ENCODE results near the gene CACNA2D4. TPM values are rescaled to one million over a fixed set of nuclear protein-coding genes. Genes with fewer than 3 reads are reported as not detected.

Gene CACNA2D4
- total RNA-seq, 1 donor from 2014 or later, result not detected

GRCh38 chr12:1830981-1831963 lies 87.2 kb downstream of the CACNA2D4 start:
- H3K27me3 ChIP-seq, result no peaks in the 10 kb centered on the region
- H3K4me1 ChIP-seq, result no peaks in the 10 kb centered on the region
- no peak overlapping the region for H3K27ac ChIP-seq
- intact Hi-C loops (cut with DNase I), result no loop called here
- no peaks in the 10 kb centered on the region for H3K9me3 ChIP-seq
- DNase-seq (ENCODE audit: low spot score in 2 of 2), result no peak
- H3K4me3 ChIP-seq, result no peak overlapping the region
- TF ChIP-seq, protein P1, sequence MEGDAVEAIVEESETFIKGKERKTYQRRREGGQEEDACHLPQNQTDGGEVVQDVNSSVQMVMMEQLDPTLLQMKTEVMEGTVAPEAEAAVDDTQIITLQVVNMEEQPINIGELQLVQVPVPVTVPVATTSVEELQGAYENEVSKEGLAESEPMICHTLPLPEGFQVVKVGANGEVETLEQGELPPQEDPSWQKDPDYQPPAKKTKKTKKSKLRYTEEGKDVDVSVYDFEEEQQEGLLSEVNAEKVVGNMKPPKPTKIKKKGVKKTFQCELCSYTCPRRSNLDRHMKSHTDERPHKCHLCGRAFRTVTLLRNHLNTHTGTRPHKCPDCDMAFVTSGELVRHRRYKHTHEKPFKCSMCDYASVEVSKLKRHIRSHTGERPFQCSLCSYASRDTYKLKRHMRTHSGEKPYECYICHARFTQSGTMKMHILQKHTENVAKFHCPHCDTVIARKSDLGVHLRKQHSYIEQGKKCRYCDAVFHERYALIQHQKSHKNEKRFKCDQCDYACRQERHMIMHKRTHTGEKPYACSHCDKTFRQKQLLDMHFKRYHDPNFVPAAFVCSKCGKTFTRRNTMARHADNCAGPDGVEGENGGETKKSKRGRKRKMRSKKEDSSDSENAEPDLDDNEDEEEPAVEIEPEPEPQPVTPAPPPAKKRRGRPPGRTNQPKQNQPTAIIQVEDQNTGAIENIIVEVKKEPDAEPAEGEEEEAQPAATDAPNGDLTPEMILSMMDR (IDR thresholded peaks at IDR 0.05), result no peak
- no peaks in the 10 kb centered on the region for H3K36me3 ChIP-seq

DNA sequence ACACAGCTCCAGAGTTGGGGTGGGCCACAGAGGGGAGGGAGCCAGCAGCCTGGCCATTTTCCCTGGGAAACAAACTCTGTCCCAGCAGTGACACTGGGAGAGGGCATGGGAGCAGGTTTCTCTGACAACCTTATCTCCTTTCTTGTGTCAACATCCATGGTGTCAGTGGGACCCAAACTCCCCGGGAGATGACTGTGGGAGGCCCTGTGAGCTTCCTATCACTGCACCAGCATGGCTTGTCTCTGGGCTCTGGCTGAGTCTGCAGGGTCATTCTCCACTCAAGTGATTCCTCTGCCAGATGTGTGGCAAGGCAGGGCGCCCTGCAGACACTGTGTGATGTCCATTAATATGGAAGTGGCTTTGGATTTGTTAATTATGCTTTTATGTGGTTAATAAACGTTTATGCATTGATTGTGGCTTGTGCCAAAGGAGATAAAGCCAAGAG lies 88.0 kb downstream of the CACNA2D4 start:
- DNase-seq (ENCODE audit: low spot score in 2 of 2), result no peak
- H3K9me3 ChIP-seq, result no peaks in the 10 kb centered on the region
- no peaks in the 10 kb centered on the region for H3K27me3 ChIP-seq
- H3K27ac ChIP-seq, result no peak overlapping the region
- TF ChIP-seq, protein P1 (IDR thresholded peaks at IDR 0.05), result no peak
- intact Hi-C loops (cut with DNase I), result no loop called here
- H3K4me1 ChIP-seq, result no peaks in the 10 kb centered on the region
- no peak overlapping the region for H3K4me3 ChIP-seq
- no peaks in the 10 kb centered on the region for H3K36me3 ChIP-seq

GRCh38 chr12:1829306-1829900 lies 89.0 kb downstream of the CACNA2D4 start:
- Histone ChIP-seq H3K36me3 (no peaks in the 10 kb centered on the region), H3K4me1 (no peaks in the 10 kb centered on the region), H3K27ac (no peak overlapping the region), H3K9me3 (no peaks in the 10 kb centered on the region), H3K27me3 (no peaks in the 10 kb centered on the region), H3K4me3 (no peak overlapping the region)
- DNase-seq (ENCODE audit: low spot score in 2 of 2), result no peak
- intact Hi-C loops (cut with DNase I), result no loop called here
- TF ChIP-seq, protein P1 (IDR thresholded peaks at IDR 0.05), result no peak

DNA sequence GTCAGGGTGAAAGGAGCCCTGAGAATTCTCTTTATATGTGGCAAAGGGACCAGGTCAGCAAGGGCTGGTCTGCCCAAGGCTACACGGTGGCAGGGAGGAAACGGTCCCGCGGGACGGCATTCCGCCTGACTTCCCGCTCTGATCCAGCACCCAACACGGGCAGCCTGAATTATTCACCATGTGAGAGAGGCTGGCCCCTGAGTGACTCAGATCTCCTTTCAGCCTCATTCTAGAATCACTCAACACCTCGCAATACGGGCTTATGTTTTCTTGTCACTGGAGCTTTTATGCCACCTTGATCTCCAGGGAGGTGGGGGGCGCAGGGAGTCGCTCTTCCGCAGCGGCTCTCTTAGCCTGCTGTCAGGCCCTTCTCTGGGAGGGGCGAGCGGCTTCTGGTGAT lies 89.6 kb downstream of the CACNA2D4 start:
- no peaks in the 10 kb centered on the region for H3K27me3 ChIP-seq
- no peak for DNase-seq (ENCODE audit: low spot score in 2 of 2)

More for the DNA sequence above, 89.6 kb downstream of the CACNA2D4 start:
- intact Hi-C loops (cut with DNase I), result no loop called here
- H3K9me3 ChIP-seq, result no peaks in the 10 kb centered on the region
- no peak overlapping the region for H3K27ac ChIP-seq
- TF ChIP-seq, protein P1 (IDR thresholded peaks at IDR 0.05), result no peak
- H3K36me3 ChIP-seq, result no peaks in the 10 kb centered on the region
- H3K4me1 ChIP-seq, result no peaks in the 10 kb centered on the region
- H3K4me3 ChIP-seq, result no peak overlapping the region

Data from ascending aorta (tissue), 2 donors.